HG03378 (cell line): ENCODE data around the gene INHBB.
"Not testable (repeated sequence)": the region's sequence is repeated elsewhere in the genome, so short reads cannot be mapped to it uniquely, and the experiment has no call there.

Experiments used
- ATAC-seq: cut with Tn5 transposase; IDR thresholded peaks from one replicate; pipeline ENCODE4 v1.9.1; 2021; ENCODE audit warnings: mild to moderate bottlenecking, moderate library complexity; ENCODE audit not compliant: unreplicated experiment

The INHBB gene

GRCh38 chr2:120315367-120316033, 30.4 kb upstream of the INHBB start:
- no peak for ATAC-seq

GRCh38 chr2:120316071-120316470, 29.9 kb upstream of the INHBB start:
- ATAC-seq = no peak

- ATAC-seq = no peak
These were observed 29.3 kb upstream of the INHBB start for GRCh38 chr2:120316528-120317179.

GRCh38 chr2:120317180-120317533, 28.8 kb upstream of the INHBB start:
- no peak for ATAC-seq

GRCh38 chr2:120317916-120318315, 28.0 kb upstream of the INHBB start:
- no peak for ATAC-seq

GRCh38 chr2:120318626-120319025, 27.3 kb upstream of the INHBB start:
- no peak for ATAC-seq

- ATAC-seq = no peak
These were observed 26.8 kb upstream of the INHBB start for GRCh38 chr2:120319123-120319522.

GRCh38 chr2:120319686-120320317, 26.1 kb upstream of the INHBB start:
- no peak for ATAC-seq

- no peak for ATAC-seq
These were observed 25.6 kb upstream of the INHBB start for GRCh38 chr2:120320318-120320851.

- not testable (repeated sequence) for ATAC-seq
These were observed 24.9 kb upstream of the INHBB start for GRCh38 chr2:120320887-120321556.

GRCh38 chr2:120321721-120322284, 24.1 kb upstream of the INHBB start:
- no peak for ATAC-seq

- no peak for ATAC-seq
These were observed 23.6 kb upstream of the INHBB start for GRCh38 chr2:120322329-120322728.

- no peak for ATAC-seq
These were observed 22.7 kb upstream of the INHBB start for GRCh38 chr2:120323214-120323613.

GRCh38 chr2:120323807-120324399, 22.0 kb upstream of the INHBB start:
- ATAC-seq = no peak

GRCh38 chr2:120324933-120325332, 21.0 kb upstream of the INHBB start:
- ATAC-seq = no peak

GRCh38 chr2:120326066-120326465, 19.9 kb upstream of the INHBB start:
- no peak for ATAC-seq

- ATAC-seq = no peak
These were observed 14.8 kb upstream of the INHBB start for GRCh38 chr2:120330946-120331822.

- ATAC-seq = no peak
These were observed 14.0 kb upstream of the INHBB start for GRCh38 chr2:120331903-120332302.

GRCh38 chr2:120332384-120332783, 13.6 kb upstream of the INHBB start:
- no peak for ATAC-seq

GRCh38 chr2:120334068-120334467, 11.9 kb upstream of the INHBB start:
- no peak for ATAC-seq
